HTERT RPE-1 (cell line): ENCODE results near the gene QRSL1.
"Not testable (repeated sequence)": the region's sequence is repeated elsewhere in the genome, so short reads cannot be mapped to it uniquely, and the experiment has no call there.

ENCODE experiments used
- in situ Hi-C: fragments of 300-500 bp; cut with MboI; formaldehyde crosslinking; loops from 4 replicates; pipeline ENCODE4 v1.14.3; 2020; ENCODE audit warnings: low sequenced_read_pairs

QRSL1 gene

GRCh38 chr6:106674541-106675229 is 45.3 kb downstream of the QRSL1 start:
- in situ Hi-C loops = no loop called here

GRCh38 chr6:106677282-106677681 is 47.9 kb downstream of the QRSL1 start:
- in situ Hi-C loops = no loop called here

DNA sequence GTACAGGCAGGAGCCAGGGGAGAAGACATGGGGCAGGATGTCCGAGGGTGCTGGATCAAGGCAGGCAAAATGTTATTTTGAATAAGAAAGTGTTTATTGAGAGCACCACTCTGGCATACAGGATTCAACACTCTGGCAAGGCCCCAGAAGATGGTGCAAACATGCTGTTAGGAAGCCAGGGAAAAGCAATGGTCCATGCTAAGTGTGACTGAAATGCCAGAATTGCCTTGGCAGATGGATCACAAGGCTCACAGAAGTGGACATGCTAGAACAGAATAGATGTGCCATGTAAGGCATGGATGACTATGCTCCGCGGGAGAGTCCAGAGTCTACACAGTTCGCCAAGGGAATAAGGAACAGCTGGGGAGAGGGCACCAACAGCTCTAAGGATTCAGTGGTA is 54.6 kb downstream of the QRSL1 start:
- in situ Hi-C loops = no loop called here

- in situ Hi-C loops = no loop called here
Observed at GRCh38 chr6:106685833-106686232, 56.5 kb downstream of the QRSL1 start.

DNA sequence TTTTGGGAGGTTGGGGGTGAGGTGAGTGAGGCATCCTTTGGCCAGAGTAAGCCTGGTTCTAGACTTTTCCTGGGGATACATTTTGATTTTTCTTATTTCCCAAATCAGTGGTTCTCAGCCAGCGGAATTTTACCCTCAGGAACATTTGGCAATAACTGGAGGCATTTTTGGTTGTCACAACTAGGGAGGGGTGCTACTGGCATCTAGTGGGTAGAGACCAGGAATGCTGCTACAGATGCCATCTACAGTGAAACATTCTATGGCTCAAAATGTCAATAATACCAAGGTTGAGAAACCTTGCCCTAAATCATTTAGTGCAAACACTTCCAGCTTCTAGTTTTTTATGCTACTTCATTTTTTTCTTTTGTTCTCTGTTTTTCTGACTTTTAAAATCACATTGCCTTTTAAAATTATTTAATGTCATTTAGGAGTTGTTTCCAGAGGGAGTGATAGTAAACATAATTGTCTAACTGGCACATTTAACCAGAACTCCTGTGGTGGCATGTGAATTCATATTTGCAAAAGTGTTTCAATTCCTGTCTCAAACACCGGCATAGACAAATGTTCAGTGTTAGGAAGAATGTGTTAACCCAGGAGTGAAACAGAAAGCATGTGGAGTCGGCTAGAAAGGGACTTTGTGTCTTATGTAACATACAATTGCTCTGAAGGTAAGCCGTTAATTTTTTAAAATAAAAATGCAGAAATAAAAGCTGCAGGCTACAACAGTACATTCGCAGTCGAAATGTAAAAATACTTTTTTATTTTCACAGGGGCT is 59.0 kb downstream of the QRSL1 start:
- in situ Hi-C loops = no loop called here

GRCh38 chr6:106692112-106692818 is 62.9 kb downstream of the QRSL1 start:
- in situ Hi-C loops = no loop called here

GRCh38 chr6:106692819-106693208 is 63.4 kb downstream of the QRSL1 start:
- in situ Hi-C loops = no loop called here

DNA sequence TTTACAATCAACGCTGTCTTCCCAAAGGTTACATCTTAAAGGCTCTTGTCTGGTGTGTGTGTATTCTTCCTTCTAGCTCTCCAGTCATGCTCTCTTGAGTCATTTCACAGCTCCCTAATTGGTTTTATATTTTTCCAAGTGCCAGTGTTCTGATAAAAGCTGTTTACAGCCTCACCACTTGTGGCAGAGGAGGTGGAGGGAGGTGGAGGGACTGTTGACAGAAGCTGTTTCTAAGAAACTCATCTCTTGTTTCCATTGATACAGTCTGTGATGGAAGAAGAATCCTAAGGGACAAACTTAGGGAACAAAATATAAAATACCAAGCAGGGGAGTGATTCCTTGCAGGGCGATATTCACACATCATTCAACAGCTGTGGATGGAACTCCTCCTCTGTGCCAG is 64.0 kb downstream of the QRSL1 start:
- in situ Hi-C loops = no loop called here

- in situ Hi-C loops = no loop called here
Observed at GRCh38 chr6:106694343-106694742, 65.0 kb downstream of the QRSL1 start.

- in situ Hi-C loops = no loop called here
Observed at GRCh38 chr6:106700581-106700980, 71.2 kb downstream of the QRSL1 start.

GRCh38 chr6:106701201-106701600 is 71.8 kb downstream of the QRSL1 start:
- in situ Hi-C loops = not testable (repeated sequence)

DNA sequence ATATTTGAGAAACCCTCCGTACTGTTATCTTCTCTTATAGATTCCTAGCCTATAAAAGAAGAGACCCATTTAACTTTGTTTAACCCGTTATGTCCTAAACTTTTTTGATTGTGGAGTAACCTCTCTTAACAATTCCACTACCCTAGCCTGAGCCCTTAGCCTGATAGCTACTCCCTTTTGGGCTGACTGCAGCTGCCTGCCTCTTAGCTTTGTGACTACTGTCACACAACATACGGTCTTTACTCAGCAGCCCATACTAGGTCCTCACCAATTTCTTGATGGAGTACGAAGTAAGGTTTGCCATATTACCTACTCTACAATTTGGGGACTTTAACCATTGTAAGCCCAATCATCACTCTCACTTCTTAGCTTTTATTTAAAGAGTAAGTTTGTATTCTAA is 72.7 kb downstream of the QRSL1 start:
- in situ Hi-C loops = no loop called here

GRCh38 chr6:106702451-106703110 is 73.2 kb downstream of the QRSL1 start:
- in situ Hi-C loops = no loop called here

- in situ Hi-C loops = no loop called here
Observed at GRCh38 chr6:106704327-106704726, 74.9 kb downstream of the QRSL1 start.

- in situ Hi-C loops = no loop called here
Observed at GRCh38 chr6:106705156-106705555, 75.8 kb downstream of the QRSL1 start.

GRCh38 chr6:106710580-106710979 is 81.2 kb downstream of the QRSL1 start:
- in situ Hi-C loops = no loop called here

DNA sequence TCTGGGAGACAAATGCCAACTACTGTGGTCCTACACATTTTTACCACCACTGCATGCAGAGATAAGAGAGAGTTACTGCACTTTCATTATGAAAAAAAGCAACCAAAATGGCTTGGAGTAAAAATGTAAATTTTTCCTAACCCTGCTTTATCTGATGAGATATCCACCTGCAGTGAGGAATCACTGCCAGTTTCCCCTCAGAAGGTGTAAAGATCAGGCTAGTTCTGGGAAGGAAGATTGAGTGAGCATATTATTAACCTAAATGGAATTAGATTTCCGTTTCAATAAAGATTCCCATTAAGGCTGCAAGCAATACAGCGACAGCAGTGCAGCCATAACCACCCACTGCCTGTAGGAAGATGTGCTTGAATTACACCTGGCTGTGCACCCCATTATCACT is 84.9 kb downstream of the QRSL1 start:
- in situ Hi-C loops = no loop called here

DNA sequence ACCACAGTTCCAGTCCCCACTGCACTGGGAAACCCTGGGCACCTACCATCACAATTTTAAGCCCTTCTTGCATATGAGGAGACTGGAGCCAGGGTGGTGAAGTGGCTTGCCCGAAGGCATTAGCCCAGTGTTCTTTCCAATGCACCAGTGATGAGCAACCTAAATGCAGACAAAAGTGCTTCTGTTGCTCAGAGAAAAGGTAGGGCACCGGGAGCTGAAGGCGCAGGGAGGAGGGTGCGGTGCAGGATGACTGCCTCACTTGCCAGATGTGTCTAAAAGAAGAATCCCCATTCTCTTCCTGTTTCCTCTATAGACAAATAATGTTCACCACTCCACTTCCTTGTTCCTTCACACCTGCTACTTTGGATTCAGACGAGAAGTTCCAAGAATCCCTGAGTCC is 86.5 kb downstream of the QRSL1 start:
- in situ Hi-C loops = no loop called here

GRCh38 chr6:106716966-106717365 is 87.6 kb downstream of the QRSL1 start:
- in situ Hi-C loops = no loop called here
